HepG2 (cell line): Measurements from ENCODE around the gene SLC35F3.

Experiments used
- CTCF ChIP-seq: sonication (generic); formaldehyde crosslinking; IDR thresholded peaks from 2 replicates; pipeline ENCODE4 v1.5.0; 2020; ENCODE audit warnings: mild to moderate bottlenecking, missing genetic modification reagents, moderate library complexity
- ZNF253 ChIP-seq: sonication (generic); formaldehyde crosslinking; IDR thresholded peaks from 2 replicates; pipeline ENCODE4 v1.8.0; 2022; ENCODE audit warnings: mild to moderate bottlenecking, missing genetic modification reagents, borderline replicate concordance
- ZNF503 ChIP-seq: sonication (generic); formaldehyde crosslinking; IDR thresholded peaks from 2 replicates; pipeline ENCODE4 v1.4.0; 2020; ENCODE audit warnings: missing genetic modification reagents

GRCh38 chr1:233916706-233917105, 12.2 kb downstream of the SLC35F3 start:
- TF ChIP-seq ZNF503 (CRISPR knock-in tag) (no peak), CTCF (CRISPR knock-in tag) (no peak), ZNF253 (CRISPR knock-in tag) (no peak)
